Ramos (cell line): ENCODE results near the gene ADAP1.
"Not testable (repeated sequence)": the region's sequence is repeated elsewhere in the genome, so short reads cannot be mapped to it uniquely, and the experiment has no call there.

Source experiments
- in situ Hi-C: fragments of 300-500 bp; cut with MboI; formaldehyde crosslinking; loops from one replicate; pipeline ENCODE4 v1.14.3; 2022; ENCODE audit warnings: low sequenced_read_pairs; ENCODE audit not compliant: unreplicated experiment

The ADAP1 gene

GRCh38 chr7:926061-927030 lies 28.1 kb downstream of the ADAP1 start:
- in situ Hi-C loops, result no loop called here

GRCh38 chr7:925601-926000 lies 28.9 kb downstream of the ADAP1 start:
- in situ Hi-C loops, result no loop called here

- in situ Hi-C loops, result no loop called here
Measured at GRCh38 chr7:924541-925231, 29.8 kb downstream of the ADAP1 start.

GRCh38 chr7:924042-924441 lies 30.4 kb downstream of the ADAP1 start:
- in situ Hi-C loops, result not testable (repeated sequence)

GRCh38 chr7:923108-924041 lies 31.1 kb downstream of the ADAP1 start:
- in situ Hi-C loops, result no loop called here

GRCh38 chr7:922334-923107 lies 32.0 kb downstream of the ADAP1 start:
- in situ Hi-C loops, result no loop called here

GRCh38 chr7:921581-922333 lies 32.7 kb downstream of the ADAP1 start:
- in situ Hi-C loops, result no loop called here

- in situ Hi-C loops, result no loop called here
Measured at GRCh38 chr7:921071-921461, 33.4 kb downstream of the ADAP1 start.

- in situ Hi-C loops, result no loop called here
Measured at GRCh38 chr7:920351-921070, 34.0 kb downstream of the ADAP1 start.

- in situ Hi-C loops, result loop anchor here (10.0 kb wide), 1 partner anchor 265 kb away; no protein-coding TSS in a partner anchor
Measured at GRCh38 chr7:919924-920341, 34.5 kb downstream of the ADAP1 start.

- in situ Hi-C loops, result loop anchor here (10.0 kb wide), 1 partner anchor 266 kb away; no protein-coding TSS in a partner anchor
Measured at GRCh38 chr7:919114-919442, 35.4 kb downstream of the ADAP1 start.

GRCh38 chr7:918441-919113 lies 35.9 kb downstream of the ADAP1 start:
- in situ Hi-C loops, result loop anchor here (10.0 kb wide), 1 partner anchor 266 kb away; no protein-coding TSS in a partner anchor

- in situ Hi-C loops, result loop anchor here (10.0 kb wide), 1 partner anchor 267 kb away; no protein-coding TSS in a partner anchor
Measured at GRCh38 chr7:918118-918425, 36.4 kb downstream of the ADAP1 start.

GRCh38 chr7:917255-918117 lies 37.0 kb downstream of the ADAP1 start:
- in situ Hi-C loops, result loop anchor here (10.0 kb wide), 1 partner anchor 267 kb away; no protein-coding TSS in a partner anchor

- in situ Hi-C loops, result loop anchor here (10.0 kb wide), 1 partner anchor 268 kb away; no protein-coding TSS in a partner anchor
Measured at GRCh38 chr7:916291-916941, 38.1 kb downstream of the ADAP1 start.
